GM18870 (cell line): ENCODE data around the gene ERFL.
"Not testable (repeated sequence)": the region's sequence is repeated elsewhere in the genome, so short reads cannot be mapped to it uniquely, and the experiment has no call there.

ENCODE experiments used
- ATAC-seq: cut with Tn5 transposase; IDR thresholded peaks from one replicate; pipeline ENCODE4 v1.9.1; 2021; ENCODE audit warnings: moderate library complexity; ENCODE audit not compliant: unreplicated experiment

Gene ERFL

DNA sequence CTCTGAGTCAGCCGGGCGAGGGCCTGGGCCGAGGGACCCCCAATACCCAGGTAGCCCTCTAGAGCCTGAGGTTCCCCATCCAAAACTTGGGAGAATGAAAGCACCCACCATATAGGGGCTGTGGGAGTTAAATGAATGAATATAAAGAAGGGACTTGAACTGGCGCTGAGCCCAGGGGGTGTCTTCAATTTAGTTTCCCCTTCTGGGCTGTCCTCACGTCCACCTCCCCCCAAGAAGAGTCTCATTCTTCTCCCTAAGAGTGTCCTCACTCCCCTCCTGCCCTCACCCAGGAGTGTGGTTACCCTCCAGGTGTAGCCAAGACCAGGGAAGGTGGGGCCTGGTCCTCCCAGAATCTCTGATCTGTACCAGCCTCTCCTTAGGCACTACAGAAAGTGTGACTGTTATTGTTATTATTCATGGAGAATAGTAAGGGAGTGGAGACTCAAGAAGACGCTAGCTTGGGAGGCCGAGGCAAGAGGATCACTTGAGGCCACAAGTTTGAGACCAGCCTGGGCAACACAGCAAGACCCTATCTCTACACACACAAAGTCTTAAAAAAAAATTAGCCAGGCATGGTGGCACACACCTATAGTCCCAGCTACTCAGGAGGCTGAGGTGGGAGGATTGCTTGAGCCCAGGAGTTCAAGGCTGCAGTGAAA, 48.5 kb downstream of the ERFL start:
- no peak for ATAC-seq

GRCh38 chr19:41879080-41879479, 49.2 kb downstream of the ERFL start:
- ATAC-seq, result no peak

DNA sequence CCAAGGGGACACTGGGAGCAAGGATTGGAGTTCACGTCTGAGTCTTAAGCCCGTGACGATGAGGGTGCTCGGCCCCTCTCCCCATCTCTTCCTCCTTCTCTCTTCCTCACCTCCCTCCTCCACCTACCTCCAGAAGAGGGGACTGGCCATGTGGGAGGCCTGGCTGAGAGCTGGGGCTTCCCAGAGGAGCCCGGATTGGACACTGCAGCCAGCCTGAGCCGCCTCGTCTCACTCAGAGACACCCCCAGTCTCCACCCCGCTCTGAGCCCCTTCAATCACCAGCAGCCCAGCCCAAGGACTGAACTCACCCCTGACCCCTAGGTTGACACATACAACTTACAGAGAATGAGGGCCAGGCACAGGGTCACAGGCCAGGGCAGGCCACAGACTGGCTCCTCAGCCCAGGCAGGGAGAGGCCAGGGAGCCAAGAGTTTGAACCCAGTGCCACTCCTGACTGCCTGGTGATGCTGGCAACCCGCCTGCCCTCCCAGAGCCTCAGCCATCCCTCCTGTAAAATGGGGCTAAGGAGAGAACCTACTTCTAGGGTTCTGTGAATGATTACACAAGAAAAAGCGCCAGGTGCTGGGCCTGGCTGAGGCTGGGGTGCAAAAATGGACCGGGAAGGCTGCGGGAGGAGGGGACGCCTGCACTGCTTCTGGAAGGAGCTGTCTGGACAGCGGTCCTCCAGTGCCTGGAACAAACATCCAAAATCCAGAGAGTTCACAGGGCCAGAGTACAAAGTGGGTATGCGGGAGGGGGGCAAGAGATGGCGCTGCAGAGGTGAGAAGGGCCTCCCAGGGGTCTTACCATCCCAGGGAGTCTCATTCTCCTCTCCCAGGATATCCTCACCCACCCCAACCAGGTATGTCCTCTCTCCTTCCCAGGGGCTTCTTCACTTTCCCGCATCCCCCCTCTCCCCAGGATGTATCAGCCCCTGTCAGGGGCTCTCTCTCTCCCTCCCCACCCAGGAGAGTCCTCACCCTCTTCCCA, 50.0 kb downstream of the ERFL start:
- no peak for ATAC-seq

GRCh38 chr19:41876847-41877832, 51.1 kb downstream of the ERFL start, which contains the start of gene CD79A:
TSS of gene CD79A (plus strand) at chr19:41877279. CDS start at chr19:41877305, 26 bp downstream.
- peak; percentile 46 for ATAC-seq

GRCh38 chr19:41875973-41876372, 52.3 kb downstream of the ERFL start:
- ATAC-seq, result not testable (repeated sequence)

DNA sequence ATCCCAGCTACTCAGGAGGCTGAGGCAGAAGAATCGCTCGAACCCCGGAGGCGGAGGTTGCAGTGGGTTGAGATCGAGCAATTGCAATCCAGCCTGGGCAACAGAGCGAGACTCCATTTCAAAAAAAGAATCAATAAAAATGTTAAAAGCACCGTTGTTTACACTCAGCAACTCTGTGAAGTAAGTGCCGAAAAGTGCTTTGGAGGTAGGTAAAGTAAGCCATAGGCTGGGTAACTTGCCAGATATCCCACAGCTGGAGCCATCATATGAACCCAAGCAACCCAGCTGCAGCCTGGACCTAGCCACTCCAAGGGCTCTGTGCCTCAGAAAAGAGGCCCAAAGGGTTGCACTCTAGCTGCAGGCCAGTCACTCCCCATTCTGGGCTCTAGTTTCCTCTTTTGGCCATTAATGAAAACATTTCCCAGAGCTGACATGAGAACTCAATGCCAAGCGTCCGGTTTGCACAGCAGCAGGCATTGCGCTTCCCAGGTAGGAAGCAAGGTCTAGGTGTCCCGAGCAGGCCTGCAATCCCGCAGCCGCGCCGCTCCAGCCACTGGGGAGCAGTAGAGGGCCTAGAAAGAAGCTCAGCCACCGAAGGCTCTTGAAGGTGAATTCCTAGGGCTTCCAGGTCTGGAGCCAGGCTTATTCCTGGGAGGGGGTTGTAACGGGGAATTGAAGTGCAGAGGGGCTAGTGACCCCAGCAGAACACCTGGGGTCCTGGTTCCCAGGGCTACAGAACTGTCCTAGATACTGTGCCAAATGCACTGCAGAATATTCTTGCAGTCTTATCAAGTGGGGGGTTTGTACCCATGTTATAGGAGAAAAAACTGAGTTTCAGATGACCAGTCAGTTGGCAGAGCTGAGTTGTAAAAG, 55.2 kb downstream of the ERFL start:
- ATAC-seq, result no peak

DNA sequence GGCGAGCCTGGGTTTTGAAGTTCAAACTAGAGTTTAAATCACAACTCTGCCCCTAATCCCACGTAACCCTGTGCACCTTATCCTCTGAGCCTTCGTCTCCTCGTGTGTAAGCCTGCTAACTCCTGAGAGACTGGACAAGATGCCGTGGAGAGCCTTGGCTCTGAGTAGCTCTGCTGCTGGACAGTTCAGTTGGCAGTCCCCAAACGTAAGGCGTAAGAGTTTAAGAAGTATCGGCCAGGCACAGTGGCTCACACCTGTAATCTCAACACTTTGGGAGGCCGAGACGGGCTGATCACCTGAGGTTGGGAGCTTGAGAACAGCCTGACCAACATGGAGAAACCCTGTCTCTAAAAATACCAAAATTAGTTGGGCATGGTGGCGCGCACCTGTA, 55.9 kb downstream of the ERFL start:
- ATAC-seq, result no peak

GRCh38 chr19:41871573-41872383, 56.5 kb downstream of the ERFL start:
- peak; percentile 33 for ATAC-seq

DNA sequence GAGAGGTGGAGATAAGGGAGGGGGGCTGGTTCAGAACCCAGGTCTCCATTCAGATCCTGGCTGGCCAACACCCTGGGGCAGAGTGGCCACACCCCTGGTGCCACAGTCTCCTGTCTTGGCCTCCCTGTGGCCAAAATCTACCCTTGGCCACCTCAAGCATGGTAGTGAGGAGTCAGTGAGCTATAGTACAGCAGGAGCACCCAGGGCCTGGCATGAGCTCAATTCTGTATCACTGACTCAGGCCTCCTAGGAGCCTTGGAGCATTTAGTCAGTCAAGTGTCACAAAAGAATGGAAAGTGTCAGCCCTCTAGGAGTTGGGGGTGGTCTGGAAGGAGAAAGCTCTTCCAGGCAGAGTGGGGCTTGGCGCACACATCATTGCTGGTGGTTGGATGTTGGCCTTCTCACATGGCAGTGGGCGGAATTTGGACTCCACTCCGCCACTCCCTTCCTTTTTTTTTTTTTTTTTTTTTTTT, 57.8 kb downstream of the ERFL start:
- ATAC-seq, result no peak

DNA sequence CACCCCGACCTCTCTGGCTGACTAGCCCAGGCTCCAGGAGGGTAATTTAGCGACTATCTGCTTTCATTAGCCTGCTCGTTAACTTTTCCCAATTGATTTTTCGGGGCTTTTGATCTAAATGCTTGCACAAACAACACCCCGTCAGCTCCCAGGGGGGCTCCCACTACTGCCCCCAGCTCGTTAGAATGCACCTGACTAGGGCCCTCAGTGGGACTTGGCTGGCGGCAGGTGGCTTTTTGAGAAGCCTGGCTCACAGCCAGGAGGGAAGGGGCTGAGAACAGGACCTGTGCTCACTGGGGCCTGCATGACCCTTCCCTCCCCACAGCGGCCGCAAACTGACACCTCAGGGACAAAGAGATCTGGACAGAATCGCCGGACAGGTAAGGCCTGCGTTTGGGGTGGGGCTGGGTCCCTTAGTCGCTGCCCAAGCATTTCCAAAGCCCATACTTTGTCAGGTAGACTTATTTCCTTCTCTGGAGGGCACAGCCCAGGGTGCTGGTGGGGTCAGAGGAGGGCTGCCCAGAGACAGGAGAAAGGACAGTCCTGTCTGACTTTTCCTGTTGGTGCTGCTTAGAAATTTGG, 58.8 kb downstream of the ERFL start:
- ATAC-seq, result no peak

- ATAC-seq, result no peak
Measured at GRCh38 chr19:41868989-41869300, 59.3 kb downstream of the ERFL start.

- ATAC-seq, result no peak
Measured at GRCh38 chr19:41868120-41868988, 59.9 kb downstream of the ERFL start.

- no peak for ATAC-seq
Measured at GRCh38 chr19:41866284-41866683, 62.0 kb downstream of the ERFL start.

DNA sequence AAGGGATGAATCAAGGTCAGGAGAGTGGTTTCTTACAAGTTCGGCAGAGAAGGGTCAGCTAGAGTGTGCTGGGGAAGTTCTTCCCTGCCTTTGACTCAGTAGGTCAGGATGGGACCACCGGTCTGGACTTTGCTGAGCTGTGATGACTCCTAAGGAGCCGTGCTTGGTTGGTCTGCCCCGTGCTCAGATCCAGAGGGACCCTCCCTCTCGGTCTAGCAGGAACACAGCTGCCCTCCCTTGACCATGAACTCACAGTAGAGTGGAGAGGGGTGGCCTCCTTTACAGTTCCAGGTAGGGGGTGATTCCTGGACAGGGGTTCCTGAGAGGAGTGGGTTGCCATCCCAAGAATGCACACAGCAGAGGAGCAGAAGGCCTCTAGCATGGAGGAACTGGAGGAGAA, 63.9 kb downstream of the ERFL start:
- no peak for ATAC-seq

- ATAC-seq, result no peak
Measured at GRCh38 chr19:41863209-41863931, 64.9 kb downstream of the ERFL start.

DNA sequence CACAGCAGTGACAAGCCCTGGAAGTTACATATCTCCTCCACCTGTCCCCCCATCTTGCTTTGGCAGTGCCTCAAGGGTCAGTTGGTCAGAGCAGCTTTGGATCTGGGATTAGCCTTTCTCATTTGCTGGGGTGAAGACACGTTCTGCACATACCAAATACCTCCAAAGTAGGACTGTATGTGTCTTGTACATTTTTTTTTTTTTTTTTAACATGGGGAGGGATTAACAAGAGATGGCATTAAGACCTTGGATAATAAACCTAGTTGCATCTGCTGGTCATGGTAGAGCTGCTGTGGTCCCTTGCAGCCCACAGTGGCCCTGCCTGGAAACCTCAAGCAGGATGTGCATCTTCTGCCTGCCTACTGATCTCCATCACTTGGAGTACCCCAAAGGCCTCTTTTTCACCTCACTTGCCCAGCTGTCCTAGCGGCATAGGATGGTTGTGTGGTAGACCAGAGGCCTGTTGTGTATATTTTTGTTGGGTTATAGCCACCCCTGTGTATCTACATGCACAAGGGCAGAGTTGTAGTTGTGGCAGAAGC, 65.7 kb downstream of the ERFL start:
- ATAC-seq, result no peak

DNA sequence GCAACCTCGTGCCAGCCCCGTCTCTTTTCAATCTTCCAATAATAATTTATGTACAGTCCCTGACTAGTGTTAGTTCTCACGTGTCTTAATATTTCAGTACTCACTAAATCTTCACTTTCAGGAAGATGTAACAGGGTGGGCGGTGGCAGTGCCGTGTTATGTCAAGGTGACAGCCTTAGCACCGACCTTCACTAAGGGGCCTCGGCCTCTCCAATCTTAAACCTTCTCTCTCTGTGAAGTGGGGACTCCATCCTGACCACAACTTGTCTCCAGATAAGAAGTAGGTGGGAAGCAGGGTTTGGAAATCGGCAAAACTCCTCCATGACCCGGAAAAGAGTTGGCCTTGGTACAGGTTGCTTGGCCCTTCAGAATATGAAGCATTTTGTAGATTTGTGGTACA, 66.4 kb downstream of the ERFL start:
- no peak for ATAC-seq
